Endothelial cell of umbilical vein (primary cell): ENCODE data around the gene LCE1D. TPM values are rescaled to one million over a fixed set of nuclear protein-coding genes. Genes with fewer than 3 reads are reported as not detected.

Source experiments
- BruUV-seq: library from RNA; stranded (reverse); fragments of 400-500 nt; replicated peaks from 2 replicates; lab custom pipeline; 2021; lab: Mats Ljungman, UMichigan
- CTCF ChIA-PET: fragments of 300-600, 350-600 bp; sonication (Branson Sonifier 250); formaldehyde crosslinking; loops from one replicate; lab custom pipeline; 2021; ENCODE audit warnings: antibody characterized with exemption, inconsistent platforms; lab: Charles Lee
- POLR2A ChIA-PET: fragments of 300-600, 350-600 bp; sonication (Branson Sonifier 250); formaldehyde crosslinking; loops from one replicate; lab custom pipeline; 2021; ENCODE audit warnings: antibody characterized with exemption, inconsistent platforms; lab: Charles Lee
- DNase-seq: peaks from one replicate; pipeline ENCODE4 v3.0.0-alpha.2; 2011; ENCODE audit warnings: low read depth, low spot score
- FAIRE-seq: peaks from 2 replicates; lab custom pipeline; 2011; peaks lifted over from hg19 to GRCh38; lab: Jason Lieb, UNC
- H2AFZ ChIP-seq: 2 replicates; pipeline ENCODE4 v1.6.0; 2012; ENCODE audit warnings: low read depth, low read length, control low read depth, inconsistent platforms
- H3K27ac ChIP-seq: 2 replicates; pipeline ENCODE4 v1.5.1; 2011; ENCODE audit warnings: low read depth, mild to moderate bottlenecking, control low read depth, low read length, moderate library complexity; ENCODE audit not compliant: insufficient read depth
- H3K27me3 ChIP-seq, 2 experiments: 2 replicates each; pipeline versions ENCODE4 v1.6.0 to v1.6.1; 2011; ENCODE audit warnings: low read length in 2 of 2, mixed read lengths in 1 of 2; ENCODE audit not compliant: control insufficient read depth in 2 of 2, insufficient read depth in 2 of 2
- H3K36me3 ChIP-seq, 2 experiments: 2 replicates in 1 of 2; 3 replicates in 1 of 2; pipeline ENCODE4 v1.5.1; 2011; ENCODE audit warnings: low read length in 2 of 2, mild to moderate bottlenecking in 1 of 2, moderate library complexity in 1 of 2; ENCODE audit not compliant: control insufficient read depth in 2 of 2, insufficient read depth in 2 of 2; ENCODE audit errors: extremely low read depth in 1 of 2
- H3K4me1 ChIP-seq: 3 replicates; pipeline ENCODE4 v1.5.1; 2011; ENCODE audit warnings: mild to moderate bottlenecking, low read length; ENCODE audit not compliant: control insufficient read depth, insufficient read depth; ENCODE audit errors: extremely low read depth
- H3K4me2 ChIP-seq: 2 replicates; pipeline ENCODE4 v1.6.1; 2011; ENCODE audit warnings: low read length, control low read depth, mixed read lengths; ENCODE audit not compliant: insufficient read depth
- H3K4me3 ChIP-seq, 3 experiments: fragments of 200-600 bp in 1 of 3; sonication (generic), shearing (Covaris generic) in 1 of 3; replicated peaks in 1 of 3; 2 replicates each; pipeline ENCODE4 v1.5.1; 2011 to 2016; ENCODE audit warnings: control low read depth in 3 of 3, low read length in 3 of 3, mild to moderate bottlenecking in 2 of 3, inconsistent platforms in 1 of 3, low read depth in 1 of 3, moderate library complexity in 1 of 3; ENCODE audit not compliant: insufficient read depth in 1 of 3
- H3K79me2 ChIP-seq: 2 replicates; pipeline ENCODE4 v1.6.0; 2012; ENCODE audit warnings: low read length, inconsistent platforms; ENCODE audit not compliant: control insufficient read depth, insufficient read depth
- H3K9ac ChIP-seq: replicated peaks from 2 replicates; pipeline ENCODE3; 2011; ENCODE audit warnings: low read length, control low read depth; ENCODE audit not compliant: insufficient read depth; ENCODE audit errors: extremely low read depth
- H3K9me1 ChIP-seq: replicated peaks from 3 replicates; pipeline ENCODE4 v1.6.0; 2011; ENCODE audit warnings: mild to moderate bottlenecking, low read length; ENCODE audit not compliant: control insufficient read depth, insufficient read depth; ENCODE audit errors: extremely low read depth
- H3K9me3 ChIP-seq: replicated peaks from 2 replicates; pipeline ENCODE4 v1.5.1; 2012; ENCODE audit warnings: low read length, inconsistent platforms; ENCODE audit not compliant: control insufficient read depth, insufficient read depth
- H4K20me1 ChIP-seq: replicated peaks from 2 replicates; pipeline ENCODE3; 2011; ENCODE audit warnings: mild to moderate bottlenecking, low read length; ENCODE audit not compliant: control insufficient read depth, insufficient read depth; ENCODE audit errors: extremely low read depth
- EZH2 ChIP-seq: IDR thresholded peaks from 2 replicates; pipeline ENCODE4 v1.6.1; 2012; ENCODE audit warnings: borderline replicate concordance, low read depth, mild to moderate bottlenecking, moderate library complexity, low read length, inconsistent platforms; ENCODE audit not compliant: severe bottlenecking
- FOS ChIP-seq: IDR thresholded peaks from 2 replicates; pipeline ENCODE4 v1.6.1; 2011; ENCODE audit warnings: mild to moderate bottlenecking, low read length, moderate library complexity, borderline replicate concordance; ENCODE audit not compliant: insufficient read depth
- GATA2 ChIP-seq: IDR thresholded peaks from 2 replicates; pipeline ENCODE4 v1.7.0; 2011; ENCODE audit warnings: low read depth, mild to moderate bottlenecking, moderate library complexity, mixed read lengths, low read length; ENCODE audit not compliant: insufficient read length, insufficient read depth
- JUN ChIP-seq: IDR thresholded peaks from 2 replicates; pipeline ENCODE4 v1.6.1; 2011; ENCODE audit warnings: borderline replicate concordance, low read depth; ENCODE audit not compliant: insufficient read length, insufficient read depth
- MYC ChIP-seq: IDR thresholded peaks from one replicate; pipeline ENCODE4 v1.6.1; 2011; ENCODE audit warnings: mild to moderate bottlenecking, low read depth, low read length
- POLR2A ChIP-seq: IDR thresholded peaks from 2 replicates; pipeline ENCODE4 v1.6.1; 2012; ENCODE audit warnings: low read depth, mild to moderate bottlenecking, control low read depth, low read length
- POLR2AphosphoS5 ChIP-seq: IDR thresholded peaks from 2 replicates; pipeline ENCODE4 v1.6.1; 2012; ENCODE audit warnings: low read depth, mild to moderate bottlenecking, control low read depth, low read length, moderate library complexity; ENCODE audit not compliant: insufficient read depth
- dilution Hi-C: fragments of 300-500 bp; cut with MboI; formaldehyde crosslinking; loops from one replicate; pipeline ENCODE4 v1.15.0; 2019; ENCODE audit warnings: low sequenced_read_pairs; ENCODE audit not compliant: extremely low pct_ligation_motif_present
- intact Hi-C: fragments of 100-400 bp; cut with micrococcal nuclease; formaldehyde crosslinking; loops from one replicate; pipeline ENCODE4 v1.10.0; 2022
- polyA plus RNA-seq, 4 experiments: library from polyadenylated mRNA; depleted of rRNA in 3 of 4; stranded (reverse) in 3 of 4; unstranded in 1 of 4; fragments of >200 nt; gene quantifications; 2 replicates each; pipeline versions ENCODE4 v1.2.1 to v1.2.3, GENCODE V29; 2011 to 2012; ENCODE audit warnings: missing spikeins in 1 of 4
- total RNA-seq: library from RNA; stranded (reverse); gene quantifications from 2 replicates; pipeline ENCODE4 v1.2.3, GENCODE V29; 2021
- TF ChIP-seq, protein P1 (sequence below): IDR thresholded peaks from 2 replicates; pipeline ENCODE4 v1.6.1; 2011; ENCODE audit not compliant: insufficient read depth, insufficient read length
- TF ChIP-seq, protein P2 (sequence below), 2 donors: IDR thresholded peaks; 1 replicate in 1 of 2; 2 replicates in 1 of 2; pipeline ENCODE4 v1.5.1; 2011; ENCODE audit warnings: low read length in 2 of 2, mild to moderate bottlenecking in 2 of 2, moderate library complexity in 2 of 2, control low read depth in 1 of 2, inconsistent platforms in 1 of 2, low read depth in 1 of 2; ENCODE audit not compliant: insufficient read depth in 1 of 2; ENCODE audit errors: extremely low read depth in 1 of 2

The LCE1D gene
- total and polyA plus RNA-seq, 2 donors (not counting 3 experiments of a cell fraction or from before 2014, with no cell fraction given), result not detected

GRCh38 chr1:152761609-152762213 lies 34.8 kb upstream of the LCE1D start:
- H3K27ac ChIP-seq, result no peak overlapping the region
- no peaks in the 10 kb centered on the region for H3K4me1 ChIP-seq
- dilution Hi-C loops, result no loop called here
- no peaks in the 10 kb centered on the region for H4K20me1 ChIP-seq
- ChIA-PET POLR2A (no interaction called here), CTCF (no interaction called here)
- intact Hi-C loops, result no loop called here
- no peak overlapping the region for H3K9ac ChIP-seq
- H3K79me2 ChIP-seq, result no peaks in the 10 kb centered on the region
- no peak overlapping the region for H3K4me3 ChIP-seq
- H3K4me2 ChIP-seq, result no peak overlapping the region
- TF ChIP-seq, protein P1, sequence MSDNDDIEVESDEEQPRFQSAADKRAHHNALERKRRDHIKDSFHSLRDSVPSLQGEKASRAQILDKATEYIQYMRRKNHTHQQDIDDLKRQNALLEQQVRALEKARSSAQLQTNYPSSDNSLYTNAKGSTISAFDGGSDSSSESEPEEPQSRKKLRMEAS, result no peak
- H3K9me3 ChIP-seq, result no peaks in the 10 kb centered on the region
- no peaks in the 10 kb centered on the region for H3K27me3 ChIP-seq
- DNase-seq (no peak), FAIRE-seq (no peak)
- no peaks in the 10 kb centered on the region for H3K9me1 ChIP-seq
- no peaks in the 10 kb centered on the region for H3K36me3 ChIP-seq
- no TSS peak for BruUV-seq
- H2AFZ ChIP-seq, result no peak overlapping the region

DNA sequence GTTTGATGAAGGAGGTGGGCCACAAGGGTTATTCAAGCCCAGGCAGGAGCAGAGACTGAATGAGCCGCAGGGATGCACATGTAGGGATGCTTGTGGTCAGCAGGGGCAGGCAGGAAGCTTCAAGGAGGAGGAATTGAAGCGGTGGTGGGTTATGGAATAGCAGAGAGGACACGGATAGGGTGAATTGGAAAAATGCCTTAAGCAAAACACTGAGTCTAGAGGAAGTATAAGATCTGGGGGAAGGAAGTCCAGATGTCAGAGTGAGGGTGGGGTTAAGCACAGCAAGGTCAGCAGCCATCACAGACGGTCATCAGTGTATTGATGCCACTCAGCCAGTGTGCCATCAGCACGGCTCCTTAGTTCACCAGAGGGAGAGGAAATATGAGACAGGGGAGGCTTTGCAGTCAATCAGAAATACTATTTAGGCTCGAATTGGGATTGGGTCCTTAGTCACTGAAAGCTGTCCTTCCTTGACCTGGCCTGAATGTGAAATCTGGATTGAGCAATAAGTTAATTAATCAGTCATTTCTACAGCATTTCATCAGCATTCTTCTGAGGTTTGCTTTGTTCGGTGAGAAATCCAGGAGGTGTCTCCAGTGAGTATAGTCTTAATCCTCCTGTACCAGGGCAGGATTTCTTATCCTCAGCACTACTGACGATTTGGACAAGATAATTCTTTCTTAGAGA lies 27.5 kb upstream of the LCE1D start:
- Histone ChIP-seq H4K20me1 (no peaks in the 10 kb centered on the region), H3K79me2 (no peaks in the 10 kb centered on the region), H3K36me3 (no peaks in the 10 kb centered on the region), H3K4me3 (no peak overlapping the region), H3K9me3 (no peaks in the 10 kb centered on the region), H2AFZ (no peak overlapping the region), H3K27me3 (no peaks in the 10 kb centered on the region), H3K9ac (no peak overlapping the region), H3K4me1 (no peaks in the 10 kb centered on the region), H3K27ac (no peak overlapping the region), H3K9me1 (no peaks in the 10 kb centered on the region), H3K4me2 (no peak overlapping the region)
- ChIA-PET CTCF (interaction anchor here (0.9 kb wide), 1 partner anchor 11 kb away, joined by 3 read pairs; no protein-coding TSS in a partner anchor), POLR2A (no interaction called here)
- dilution Hi-C loops (no loop called here), intact Hi-C loops (no loop called here)
- no peak for TF ChIP-seq GATA2
- TF ChIP-seq, protein P2, sequence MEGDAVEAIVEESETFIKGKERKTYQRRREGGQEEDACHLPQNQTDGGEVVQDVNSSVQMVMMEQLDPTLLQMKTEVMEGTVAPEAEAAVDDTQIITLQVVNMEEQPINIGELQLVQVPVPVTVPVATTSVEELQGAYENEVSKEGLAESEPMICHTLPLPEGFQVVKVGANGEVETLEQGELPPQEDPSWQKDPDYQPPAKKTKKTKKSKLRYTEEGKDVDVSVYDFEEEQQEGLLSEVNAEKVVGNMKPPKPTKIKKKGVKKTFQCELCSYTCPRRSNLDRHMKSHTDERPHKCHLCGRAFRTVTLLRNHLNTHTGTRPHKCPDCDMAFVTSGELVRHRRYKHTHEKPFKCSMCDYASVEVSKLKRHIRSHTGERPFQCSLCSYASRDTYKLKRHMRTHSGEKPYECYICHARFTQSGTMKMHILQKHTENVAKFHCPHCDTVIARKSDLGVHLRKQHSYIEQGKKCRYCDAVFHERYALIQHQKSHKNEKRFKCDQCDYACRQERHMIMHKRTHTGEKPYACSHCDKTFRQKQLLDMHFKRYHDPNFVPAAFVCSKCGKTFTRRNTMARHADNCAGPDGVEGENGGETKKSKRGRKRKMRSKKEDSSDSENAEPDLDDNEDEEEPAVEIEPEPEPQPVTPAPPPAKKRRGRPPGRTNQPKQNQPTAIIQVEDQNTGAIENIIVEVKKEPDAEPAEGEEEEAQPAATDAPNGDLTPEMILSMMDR (IDR thresholded peaks at IDR 0.05; ENCODE audit: extremely low read depth in 1 of 2, insufficient read depth in 1 of 2, low read depth in 1 of 2, low read length in 2 of 2), result no peak
- no peak for TF ChIP-seq FOS
- no peak for TF ChIP-seq POLR2A
- TF ChIP-seq MYC, result no peak
- no peak for TF ChIP-seq EZH2
- TF ChIP-seq POLR2AphosphoS5, result no peak
- TF ChIP-seq JUN, result no peak
- TF ChIP-seq, protein P1, result no peak
- BruUV-seq, result no TSS peak
- DNase-seq, result no peak
- FAIRE-seq, result no peak
